NCI-H2196 (cell line): ENCODE results near the gene XAGE3.
"Not testable (repeated sequence)": the region's sequence is repeated elsewhere in the genome, so short reads cannot be mapped to it uniquely, and the experiment has no call there.

Source experiments
- DNase-seq: peaks from one replicate; lab custom pipeline; 2025; ENCODE audit not compliant: unreplicated experiment; lab: John Stamatoyannopoulos, UW

Gene XAGE3

DNA sequence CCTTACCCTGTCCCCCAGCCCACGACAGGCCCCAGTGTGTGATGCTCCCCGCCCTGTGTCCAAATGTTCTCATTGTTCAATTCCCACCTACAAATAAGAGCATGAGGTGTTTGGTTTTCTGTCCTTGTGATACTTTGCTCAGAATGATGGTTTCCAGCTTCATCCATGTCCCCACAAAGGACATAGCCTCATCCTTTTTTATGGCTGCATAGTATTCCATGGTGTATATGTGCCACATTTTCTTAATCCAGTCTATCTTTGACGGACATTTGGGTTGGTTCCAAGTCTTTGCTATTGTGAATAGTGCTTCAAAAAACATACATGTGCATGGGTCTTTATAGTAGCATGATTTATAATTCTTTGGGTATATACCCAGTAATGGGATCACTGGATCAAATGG lies 24.3 kb downstream of the XAGE3 start:
- DNase-seq = not testable (repeated sequence)

GRCh38 chrX:52839137-52839536 lies 28.7 kb downstream of the XAGE3 start:
- DNase-seq = no peak

DNA sequence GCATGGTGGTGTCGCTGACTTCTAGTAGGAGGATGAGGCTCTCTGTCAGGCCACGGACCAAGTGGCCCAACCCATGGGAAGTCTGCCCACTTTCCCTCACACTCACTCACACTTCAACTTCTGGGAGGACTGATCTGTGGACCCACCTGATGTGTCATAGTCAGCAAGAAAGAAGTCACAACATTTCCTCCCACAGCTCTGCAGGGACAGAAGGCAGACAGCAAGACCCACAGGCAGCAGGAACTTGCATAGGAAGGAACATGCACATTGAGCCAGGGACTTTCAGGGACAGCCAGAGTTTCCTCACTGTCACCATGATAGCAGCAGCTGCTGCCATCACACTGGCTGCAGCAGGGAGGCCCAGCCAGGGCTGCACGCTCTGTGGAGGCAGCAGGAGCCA lies 37.3 kb downstream of the XAGE3 start:
- DNase-seq = no peak

GRCh38 chrX:52824608-52825007 lies 43.3 kb downstream of the XAGE3 start:
- DNase-seq = no peak

GRCh38 chrX:52821079-52821760 lies 46.7 kb downstream of the XAGE3 start:
- no peak for DNase-seq

GRCh38 chrX:52819788-52820187 lies 48.1 kb downstream of the XAGE3 start:
- DNase-seq = no peak
